ENCODE measurements around the gene TEAD1.

DNA sequence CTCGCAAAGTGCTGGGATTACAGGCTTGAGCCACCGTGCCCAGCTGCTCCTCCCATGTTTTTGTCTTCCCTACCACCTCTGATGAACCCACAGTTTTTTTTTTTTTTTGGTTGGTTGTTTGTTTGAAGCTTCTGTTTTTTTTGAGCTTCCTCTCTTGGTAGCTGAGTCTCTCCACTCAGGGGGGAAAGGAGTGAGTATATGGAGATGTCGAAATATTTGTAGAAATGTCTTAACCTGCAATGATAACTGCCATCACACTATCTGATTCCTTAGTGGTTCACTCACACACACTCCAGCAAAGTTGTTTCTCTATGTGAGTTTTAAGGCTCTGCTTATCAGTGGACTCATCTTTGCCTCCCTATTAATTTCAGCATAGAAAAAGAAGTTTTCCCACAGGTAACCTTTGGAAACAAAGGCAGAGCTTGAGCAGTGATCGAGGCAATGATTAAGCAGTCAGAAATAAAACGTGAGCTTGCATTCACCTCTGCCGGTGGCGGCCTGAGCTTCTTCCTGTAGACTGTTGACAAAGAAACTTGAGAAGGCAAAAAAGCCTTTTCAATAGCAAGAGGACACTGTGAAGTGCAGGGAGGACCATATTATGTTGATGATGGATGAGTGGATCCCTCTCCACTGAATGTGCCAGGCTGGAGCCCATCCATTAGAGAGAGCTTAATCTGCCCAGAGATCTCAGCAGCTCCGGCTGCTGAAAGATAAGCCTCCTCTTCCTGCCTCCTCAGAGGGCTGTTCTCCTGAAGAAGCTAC, 305.9 kb downstream of the TEAD1 start:
- TF ChIP-seq, protein P1, sequence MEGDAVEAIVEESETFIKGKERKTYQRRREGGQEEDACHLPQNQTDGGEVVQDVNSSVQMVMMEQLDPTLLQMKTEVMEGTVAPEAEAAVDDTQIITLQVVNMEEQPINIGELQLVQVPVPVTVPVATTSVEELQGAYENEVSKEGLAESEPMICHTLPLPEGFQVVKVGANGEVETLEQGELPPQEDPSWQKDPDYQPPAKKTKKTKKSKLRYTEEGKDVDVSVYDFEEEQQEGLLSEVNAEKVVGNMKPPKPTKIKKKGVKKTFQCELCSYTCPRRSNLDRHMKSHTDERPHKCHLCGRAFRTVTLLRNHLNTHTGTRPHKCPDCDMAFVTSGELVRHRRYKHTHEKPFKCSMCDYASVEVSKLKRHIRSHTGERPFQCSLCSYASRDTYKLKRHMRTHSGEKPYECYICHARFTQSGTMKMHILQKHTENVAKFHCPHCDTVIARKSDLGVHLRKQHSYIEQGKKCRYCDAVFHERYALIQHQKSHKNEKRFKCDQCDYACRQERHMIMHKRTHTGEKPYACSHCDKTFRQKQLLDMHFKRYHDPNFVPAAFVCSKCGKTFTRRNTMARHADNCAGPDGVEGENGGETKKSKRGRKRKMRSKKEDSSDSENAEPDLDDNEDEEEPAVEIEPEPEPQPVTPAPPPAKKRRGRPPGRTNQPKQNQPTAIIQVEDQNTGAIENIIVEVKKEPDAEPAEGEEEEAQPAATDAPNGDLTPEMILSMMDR (conservative IDR thresholded peaks at IDR 0.05): no peak
- no peak for TF ChIP-seq ZFX (IDR thresholded peaks at IDR 0.05)
